Endothelial cell of umbilical vein (primary cell): Measurements from ENCODE around the gene MSH5. TPM values are rescaled to one million over a fixed set of nuclear protein-coding genes. Genes with fewer than 3 reads are reported as not detected.

Experiments used
- BruUV-seq: library from RNA; stranded (reverse); fragments of 400-500 nt; replicated peaks from 2 replicates; lab custom pipeline; 2021; lab: Mats Ljungman, UMichigan
- CTCF ChIA-PET: fragments of 300-600, 350-600 bp; sonication (Branson Sonifier 250); formaldehyde crosslinking; loops from one replicate; lab custom pipeline; 2021; ENCODE audit warnings: antibody characterized with exemption, inconsistent platforms; lab: Charles Lee
- POLR2A ChIA-PET: fragments of 300-600, 350-600 bp; sonication (Branson Sonifier 250); formaldehyde crosslinking; loops from one replicate; lab custom pipeline; 2021; ENCODE audit warnings: antibody characterized with exemption, inconsistent platforms; lab: Charles Lee
- DNase-seq: peaks from one replicate; pipeline ENCODE4 v3.0.0-alpha.2; 2011; ENCODE audit warnings: low read depth, low spot score
- FAIRE-seq: peaks from 2 replicates; lab custom pipeline; 2011; peaks lifted over from hg19 to GRCh38; lab: Jason Lieb, UNC
- H2AFZ ChIP-seq: 2 replicates; pipeline ENCODE4 v1.6.0; 2012; ENCODE audit warnings: low read depth, low read length, control low read depth, inconsistent platforms
- H3K27ac ChIP-seq: 2 replicates; pipeline ENCODE4 v1.5.1; 2011; ENCODE audit warnings: low read depth, mild to moderate bottlenecking, control low read depth, low read length, moderate library complexity; ENCODE audit not compliant: insufficient read depth
- H3K27me3 ChIP-seq, 2 experiments: 2 replicates each; pipeline versions ENCODE4 v1.6.0 to v1.6.1; 2011; ENCODE audit warnings: low read length in 2 of 2, mixed read lengths in 1 of 2; ENCODE audit not compliant: control insufficient read depth in 2 of 2, insufficient read depth in 2 of 2
- H3K36me3 ChIP-seq, 2 experiments: 2 replicates in 1 of 2; 3 replicates in 1 of 2; pipeline ENCODE4 v1.5.1; 2011; ENCODE audit warnings: low read length in 2 of 2, mild to moderate bottlenecking in 1 of 2, moderate library complexity in 1 of 2; ENCODE audit not compliant: control insufficient read depth in 2 of 2, insufficient read depth in 2 of 2; ENCODE audit errors: extremely low read depth in 1 of 2
- H3K4me1 ChIP-seq: 3 replicates; pipeline ENCODE4 v1.5.1; 2011; ENCODE audit warnings: mild to moderate bottlenecking, low read length; ENCODE audit not compliant: control insufficient read depth, insufficient read depth; ENCODE audit errors: extremely low read depth
- H3K4me2 ChIP-seq: 2 replicates; pipeline ENCODE4 v1.6.1; 2011; ENCODE audit warnings: low read length, control low read depth, mixed read lengths; ENCODE audit not compliant: insufficient read depth
- H3K4me3 ChIP-seq, 3 experiments: fragments of 200-600 bp in 1 of 3; sonication (generic), shearing (Covaris generic) in 1 of 3; replicated peaks in 1 of 3; 2 replicates each; pipeline ENCODE4 v1.5.1; 2011 to 2016; ENCODE audit warnings: control low read depth in 3 of 3, low read length in 3 of 3, mild to moderate bottlenecking in 2 of 3, inconsistent platforms in 1 of 3, low read depth in 1 of 3, moderate library complexity in 1 of 3; ENCODE audit not compliant: insufficient read depth in 1 of 3
- H3K79me2 ChIP-seq: 2 replicates; pipeline ENCODE4 v1.6.0; 2012; ENCODE audit warnings: low read length, inconsistent platforms; ENCODE audit not compliant: control insufficient read depth, insufficient read depth
- H3K9ac ChIP-seq: replicated peaks from 2 replicates; pipeline ENCODE3; 2011; ENCODE audit warnings: low read length, control low read depth; ENCODE audit not compliant: insufficient read depth; ENCODE audit errors: extremely low read depth
- H3K9me1 ChIP-seq: replicated peaks from 3 replicates; pipeline ENCODE4 v1.6.0; 2011; ENCODE audit warnings: mild to moderate bottlenecking, low read length; ENCODE audit not compliant: control insufficient read depth, insufficient read depth; ENCODE audit errors: extremely low read depth
- H3K9me3 ChIP-seq: replicated peaks from 2 replicates; pipeline ENCODE4 v1.5.1; 2012; ENCODE audit warnings: low read length, inconsistent platforms; ENCODE audit not compliant: control insufficient read depth, insufficient read depth
- H4K20me1 ChIP-seq: replicated peaks from 2 replicates; pipeline ENCODE3; 2011; ENCODE audit warnings: mild to moderate bottlenecking, low read length; ENCODE audit not compliant: control insufficient read depth, insufficient read depth; ENCODE audit errors: extremely low read depth
- FOS ChIP-seq: IDR thresholded peaks from 2 replicates; pipeline ENCODE4 v1.6.1; 2011; ENCODE audit warnings: mild to moderate bottlenecking, low read length, moderate library complexity, borderline replicate concordance; ENCODE audit not compliant: insufficient read depth
- MYC ChIP-seq: IDR thresholded peaks from one replicate; pipeline ENCODE4 v1.6.1; 2011; ENCODE audit warnings: mild to moderate bottlenecking, low read depth, low read length
- POLR2A ChIP-seq: IDR thresholded peaks from 2 replicates; pipeline ENCODE4 v1.6.1; 2012; ENCODE audit warnings: low read depth, mild to moderate bottlenecking, control low read depth, low read length
- POLR2AphosphoS5 ChIP-seq: IDR thresholded peaks from 2 replicates; pipeline ENCODE4 v1.6.1; 2012; ENCODE audit warnings: low read depth, mild to moderate bottlenecking, control low read depth, low read length, moderate library complexity; ENCODE audit not compliant: insufficient read depth
- dilution Hi-C: fragments of 300-500 bp; cut with MboI; formaldehyde crosslinking; loops from one replicate; pipeline ENCODE4 v1.15.0; 2019; ENCODE audit warnings: low sequenced_read_pairs; ENCODE audit not compliant: extremely low pct_ligation_motif_present
- intact Hi-C: fragments of 100-400 bp; cut with micrococcal nuclease; formaldehyde crosslinking; loops from one replicate; pipeline ENCODE4 v1.10.0; 2022
- polyA plus RNA-seq, 4 experiments: library from polyadenylated mRNA; depleted of rRNA in 3 of 4; stranded (reverse) in 3 of 4; unstranded in 1 of 4; fragments of >200 nt; gene quantifications; 2 replicates each; pipeline versions ENCODE4 v1.2.1 to v1.2.3, GENCODE V29; 2011 to 2012; ENCODE audit warnings: missing spikeins in 1 of 4
- total RNA-seq: library from RNA; stranded (reverse); gene quantifications from 2 replicates; pipeline ENCODE4 v1.2.3, GENCODE V29; 2021
- TF ChIP-seq, protein P1 (sequence below): IDR thresholded peaks from 2 replicates; pipeline ENCODE4 v1.6.1; 2011; ENCODE audit not compliant: insufficient read depth, insufficient read length

Gene MSH5
- total and polyA plus RNA-seq, 2 donors (not counting 3 experiments of a cell fraction or from before 2014, with no cell fraction given) = 27.1 to 43.8 TPM

DNA sequence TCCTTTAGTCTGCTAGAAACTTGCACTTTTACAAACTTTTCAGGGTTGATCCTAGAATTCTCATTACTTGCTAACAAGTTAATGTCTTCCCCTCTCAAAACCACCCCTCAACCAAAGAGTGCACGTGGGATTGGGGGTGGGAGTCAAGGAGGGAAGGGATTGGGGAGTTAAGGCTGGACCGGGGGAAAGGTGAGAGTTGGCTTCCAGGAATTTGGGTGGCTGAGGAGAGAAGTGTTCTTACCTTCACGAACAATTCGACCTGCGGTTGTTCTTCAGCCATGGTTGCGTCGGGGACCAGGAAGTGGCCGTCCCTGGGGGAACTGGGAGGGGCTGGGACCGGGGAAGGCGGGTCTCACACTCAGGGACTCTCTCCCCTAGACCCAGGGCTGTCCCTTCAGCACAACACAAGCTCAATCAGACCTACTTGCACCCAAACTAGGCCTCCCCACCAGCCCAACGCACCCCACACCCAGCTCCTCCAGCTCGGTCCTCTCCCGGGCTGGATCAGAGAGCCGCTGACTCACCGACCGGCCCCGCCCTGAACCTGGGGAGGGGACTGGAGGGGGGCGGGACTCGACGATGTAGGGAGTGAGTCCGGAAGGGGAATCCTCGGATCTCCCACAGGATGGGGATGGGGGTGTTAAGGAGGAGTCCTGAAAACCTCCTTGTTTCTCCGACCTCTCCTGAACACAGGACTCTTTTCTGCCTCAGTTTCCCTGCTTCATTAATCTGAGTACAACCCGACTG, 3.6 kb upstream of the MSH5 start, which contains the start of gene CLIC1:
Gene CLIC1, minus strand, starts transcription at position 510 of the 747 bp plus-strand sequence. Its CDS starts 230 bp downstream, at position 280.
- peak within 1 kb of the TSS; percentile 96 for H3K9ac ChIP-seq
- H3K79me2 ChIP-seq = peaks cover 42% of the 10 kb centered on the region
- ChIA-PET POLR2A (interaction anchor here (0.5 to 2.2 kb wide), 5 partner anchors 25 to 91 kb away, joined by 3 to 11 read pairs (median 3); partner anchors contain the start of genes HSPA1A, HSPA1B and HSPA1L), CTCF (interaction anchor here (0.7 to 6.0 kb wide), 4 partner anchors 34 to 94 kb away, joined by 3 to 55 read pairs (median 6); partner anchors contain the start of gene VARS1)
- peak; percentile 92 for TF ChIP-seq POLR2A
- TF ChIP-seq FOS = peak; percentile 74
- TF ChIP-seq MYC = no peak
- TF ChIP-seq, protein P1, sequence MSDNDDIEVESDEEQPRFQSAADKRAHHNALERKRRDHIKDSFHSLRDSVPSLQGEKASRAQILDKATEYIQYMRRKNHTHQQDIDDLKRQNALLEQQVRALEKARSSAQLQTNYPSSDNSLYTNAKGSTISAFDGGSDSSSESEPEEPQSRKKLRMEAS = no peak
- TF ChIP-seq POLR2AphosphoS5 = peak; percentile 73
- DNase-seq (peak; percentile 82), FAIRE-seq (peak; percentile 82)
- dilution Hi-C loops (no loop called here), intact Hi-C loops (loop anchor here (10.0 kb wide), 1 partner anchor 191 kb away; the partner anchor contains the start of genes ATP6V1G2, DDX39B and NFKBIL1)
- peak within 1 kb of the TSS; percentile 86 to 98 (median 96) for H3K4me3 ChIP-seq
- H3K4me1 ChIP-seq = peaks cover 42% of the 10 kb centered on the region
- H3K27ac ChIP-seq = peak within 1 kb of the TSS; percentile 94
- no peaks in the 10 kb centered on the region for H3K9me3 ChIP-seq
- H4K20me1 ChIP-seq = no peaks in the 10 kb centered on the region
- peaks cover 13 to 20% of the 10 kb centered on the region in 2 experiments for H3K36me3 ChIP-seq
- TSS peak; percentile 64 for BruUV-seq
- H3K4me2 ChIP-seq = peak within 1 kb of the TSS; percentile 93
- no peaks in the 10 kb centered on the region for H3K9me1 ChIP-seq
- H3K27me3 ChIP-seq = no peaks in the 10 kb centered on the region
- H2AFZ ChIP-seq = peak within 1 kb of the TSS; percentile 8
